HepG2 (cell line): ENCODE measurements around the gene RAC3. TPM values are rescaled to one million over a fixed set of nuclear protein-coding genes. Genes with fewer than 3 reads are reported as not detected.

Experiments
- CREB1 ChIP-seq, 2 experiments: fragments of 450-650 bp in 1 of 2; IDR thresholded peaks; 2 replicates each; pipeline ENCODE4 v1.6.1; 2016 to 2017; ENCODE audit warnings: control low read depth in 1 of 2, mild to moderate bottlenecking in 1 of 2, missing compliant biosample characterization in 1 of 2, missing genetic modification characterization in 1 of 2
- ESRRA ChIP-seq: sonication (generic); formaldehyde crosslinking; IDR thresholded peaks from 2 replicates; pipeline ENCODE4 v1.5.1; 2020; ENCODE audit warnings: mild to moderate bottlenecking, low read depth, missing genetic modification reagents
- JUNB ChIP-seq: sonication (generic); formaldehyde crosslinking; IDR thresholded peaks from 2 replicates; pipeline ENCODE4 v1.8.0; 2022; ENCODE audit warnings: missing genetic modification reagents, mild to moderate bottlenecking, borderline replicate concordance
- KDM5B ChIP-seq: sonication (generic); formaldehyde crosslinking; IDR thresholded peaks from 2 replicates; pipeline ENCODE4 v1.4.0; 2020; ENCODE audit warnings: missing genetic modification reagents, mild to moderate bottlenecking, borderline replicate concordance
- MLLT10 ChIP-seq: sonication (generic); formaldehyde crosslinking; IDR thresholded peaks from 2 replicates; pipeline ENCODE4 v1.4.0; 2020; ENCODE audit warnings: missing genetic modification reagents
- MTA3 ChIP-seq: sonication (generic); formaldehyde crosslinking; IDR thresholded peaks from 2 replicates; pipeline ENCODE4 v1.4.0; 2020; ENCODE audit warnings: missing genetic modification reagents
- NR2F1 ChIP-seq, 2 experiments: fragments of 450-650 bp in 1 of 2; formaldehyde crosslinking in 1 of 2; IDR thresholded peaks; 2 replicates each; pipeline versions ENCODE4 v1.5.0 to v1.6.1; 2016 to 2020; ENCODE audit warnings: mild to moderate bottlenecking in 1 of 2, missing compliant biosample characterization in 1 of 2, missing genetic modification reagents in 1 of 2, moderate library complexity in 1 of 2
- PAX8 ChIP-seq: sonication (generic); formaldehyde crosslinking; IDR thresholded peaks from 2 replicates; pipeline ENCODE4 v1.8.0; 2022; ENCODE audit warnings: mild to moderate bottlenecking, missing genetic modification reagents, borderline replicate concordance
- RBM39 ChIP-seq: fragments of 200-400 bp; formaldehyde crosslinking; IDR thresholded peaks from one replicate; pipeline ENCODE4 v1.6.1; 2018; ENCODE audit warnings: antibody characterized with exemption, mild to moderate bottlenecking, low read depth, low read length; ENCODE audit not compliant: poor library complexity, severe bottlenecking
- SATB2 ChIP-seq: sonication (generic); formaldehyde crosslinking; IDR thresholded peaks from 2 replicates; pipeline ENCODE4 v1.5.0; 2020; ENCODE audit warnings: missing genetic modification reagents
- TBL1XR1 ChIP-seq: fragments of 150-350 bp; IDR thresholded peaks from 2 replicates; pipeline ENCODE4 v1.6.1; 2014; ENCODE audit warnings: borderline replicate concordance, low read length; ENCODE audit not compliant: partially characterized antibody
- TEAD3 ChIP-seq: optimal IDR thresholded peaks from 2 replicates; pipeline ENCODE3; 2016; ENCODE audit warnings: borderline replicate concordance
- ZFP36L2 ChIP-seq: sonication (generic); formaldehyde crosslinking; IDR thresholded peaks from 2 replicates; pipeline ENCODE4 v1.4.0; 2020; ENCODE audit warnings: missing genetic modification reagents
- ZNF10 ChIP-seq: sonication (generic); formaldehyde crosslinking; IDR thresholded peaks from 2 replicates; pipeline ENCODE4 v1.4.0; 2020; ENCODE audit warnings: mild to moderate bottlenecking, low read depth, missing genetic modification reagents, borderline replicate concordance
- ZNF264 ChIP-seq: sonication (generic); formaldehyde crosslinking; IDR thresholded peaks from 2 replicates; pipeline ENCODE4 v1.4.0; 2020; ENCODE audit warnings: missing genetic modification reagents
- ZNF557 ChIP-seq: sonication (generic); formaldehyde crosslinking; IDR thresholded peaks from 2 replicates; pipeline ENCODE4 v1.4.0; 2020; ENCODE audit warnings: missing genetic modification reagents
- ZNF766 ChIP-seq: sonication (generic); formaldehyde crosslinking; IDR thresholded peaks from 2 replicates; pipeline ENCODE4 v1.5.0; 2020; ENCODE audit warnings: missing genetic modification reagents, borderline replicate concordance
- ZNF775 ChIP-seq: sonication (generic); formaldehyde crosslinking; IDR thresholded peaks from 2 replicates; pipeline ENCODE4 v1.4.0; 2020; ENCODE audit warnings: missing genetic modification reagents, mild to moderate bottlenecking, moderate library complexity, borderline replicate concordance
- polyA plus RNA-seq, 8 experiments: library from polyadenylated mRNA; depleted of rRNA in 3 of 8; stranded (reverse) in 7 of 8; unstranded in 1 of 8; fragments of >200 nt; fragmentation: Illumina TruSeq in 4 of 8; extraction: Trizol in 4 of 8; gene quantifications; 2 replicates each; pipeline versions ENCODE4 v1.2.1 to v1.2.3, GENCODE V29; 2011 to 2016; ENCODE audit warnings: low read depth in 4 of 8, missing spikeins in 1 of 8, mixed read lengths in 1 of 8; ENCODE audit not compliant: insufficient read depth in 1 of 8
- total RNA-seq, 5 experiments: library from RNA; depleted of rRNA; stranded (reverse); fragments of >200 nt; fragmentation: Illumina TruSeq; extraction: Trizol; gene quantifications; 2 replicates each; pipeline ENCODE4 v1.2.3, GENCODE V29; 2016; ENCODE audit warnings: low read depth in 1 of 5
- TF ChIP-seq, protein P1 (sequence below): sonication (generic); formaldehyde crosslinking; IDR thresholded peaks from 2 replicates; pipeline ENCODE4 v1.5.0; 2020; ENCODE audit warnings: mild to moderate bottlenecking, missing genetic modification reagents, moderate library complexity
- TF ChIP-seq, protein P2 (sequence below): sonication (generic); formaldehyde crosslinking; conservative IDR thresholded peaks from 2 replicates; pipeline ENCODE4 v1.4.0; 2020; ENCODE audit warnings: missing genetic modification reagents
- TF ChIP-seq, protein P3 (sequence below): sonication (generic); formaldehyde crosslinking; IDR thresholded peaks from 2 replicates; pipeline ENCODE4 v1.8.0; 2023; ENCODE audit warnings: mild to moderate bottlenecking, missing genetic modification reagents
- TF ChIP-seq, protein P4 (sequence below): sonication (generic); formaldehyde crosslinking; IDR thresholded peaks from 2 replicates; pipeline ENCODE4 v1.9.0; 2021; ENCODE audit warnings: missing genetic modification reagents, borderline replicate concordance

The RAC3 gene
- total and polyA plus RNA-seq, 2 of the 13 experiments (the other 11 are each of a cell fraction or from before 2014, with no cell fraction given): 10.5 to 21.3 TPM

DNA sequence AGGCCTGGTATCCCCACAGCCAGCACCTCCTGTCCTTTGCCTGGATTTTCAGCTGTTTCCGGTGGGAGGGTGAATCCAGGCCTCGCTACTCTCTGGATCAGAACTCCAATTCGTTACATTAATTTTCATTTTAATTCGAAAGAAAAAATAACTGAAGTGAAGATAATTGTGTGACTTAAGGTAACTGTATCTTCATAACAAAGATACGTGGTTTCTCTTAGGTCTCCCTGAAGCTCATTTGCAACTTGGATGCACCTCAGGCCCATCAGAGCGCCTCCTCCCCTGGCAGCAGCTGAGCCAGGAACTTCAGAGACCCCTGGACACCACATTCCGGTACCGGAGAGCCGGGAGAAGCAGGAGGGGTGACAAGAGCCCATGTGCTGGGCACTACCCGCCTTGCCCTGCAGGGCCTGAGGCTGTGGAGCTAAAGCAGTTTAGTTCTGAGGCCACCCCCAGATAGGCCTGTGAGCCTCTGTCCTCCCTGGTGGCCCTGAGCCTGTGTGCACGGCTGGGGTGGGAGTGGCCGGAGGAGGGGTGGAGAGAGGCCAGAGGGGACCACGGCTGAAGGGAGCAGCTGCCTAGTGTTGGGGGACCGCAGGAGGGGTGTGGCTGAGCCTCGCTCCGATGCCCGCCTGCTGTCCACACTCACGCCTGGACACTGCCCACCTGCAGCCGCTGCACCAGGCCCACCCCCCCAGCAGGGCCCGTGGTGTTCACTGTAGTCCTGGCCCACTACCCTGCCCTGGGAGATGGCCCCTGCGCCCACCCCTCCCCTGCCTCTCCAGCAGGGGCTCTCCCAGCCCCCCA lies 45.5 kb downstream of the RAC3 start (continued):
- TF ChIP-seq NR2F1 (CRISPR knock-in tag; IDR thresholded peaks at IDR 0.05) (no peak; a peak in 1 of 4 replicates), JUNB (CRISPR knock-in tag) (no peak), ZNF264 (no peak), ZNF766 (peak; percentile 29; the same call in 1 of the 2 replicates), KDM5B (peak; percentile 7; the same call in 1 of the 2 replicates), MTA3 (no peak), ZNF775 (CRISPR knock-in tag) (no peak), PAX8 (CRISPR knock-in tag) (no peak), CREB1 (IDR thresholded peaks at IDR 0.05) (no peak), CREB1 (CRISPR knock-in tag; IDR thresholded peaks at IDR 0.05) (no peak), TEAD3 (no peak), MLLT10 (no peak), SATB2 (no peak), RBM39 (peak; percentile 31), ZFP36L2 (CRISPR knock-in tag) (no peak), ZNF557 (CRISPR knock-in tag) (no peak), ZNF10 (CRISPR knock-in tag) (no peak), ESRRA (CRISPR knock-in tag) (no peak; the same call in 1 of the 2 replicates), TBL1XR1 (no peak)
- TF ChIP-seq, protein P1, sequence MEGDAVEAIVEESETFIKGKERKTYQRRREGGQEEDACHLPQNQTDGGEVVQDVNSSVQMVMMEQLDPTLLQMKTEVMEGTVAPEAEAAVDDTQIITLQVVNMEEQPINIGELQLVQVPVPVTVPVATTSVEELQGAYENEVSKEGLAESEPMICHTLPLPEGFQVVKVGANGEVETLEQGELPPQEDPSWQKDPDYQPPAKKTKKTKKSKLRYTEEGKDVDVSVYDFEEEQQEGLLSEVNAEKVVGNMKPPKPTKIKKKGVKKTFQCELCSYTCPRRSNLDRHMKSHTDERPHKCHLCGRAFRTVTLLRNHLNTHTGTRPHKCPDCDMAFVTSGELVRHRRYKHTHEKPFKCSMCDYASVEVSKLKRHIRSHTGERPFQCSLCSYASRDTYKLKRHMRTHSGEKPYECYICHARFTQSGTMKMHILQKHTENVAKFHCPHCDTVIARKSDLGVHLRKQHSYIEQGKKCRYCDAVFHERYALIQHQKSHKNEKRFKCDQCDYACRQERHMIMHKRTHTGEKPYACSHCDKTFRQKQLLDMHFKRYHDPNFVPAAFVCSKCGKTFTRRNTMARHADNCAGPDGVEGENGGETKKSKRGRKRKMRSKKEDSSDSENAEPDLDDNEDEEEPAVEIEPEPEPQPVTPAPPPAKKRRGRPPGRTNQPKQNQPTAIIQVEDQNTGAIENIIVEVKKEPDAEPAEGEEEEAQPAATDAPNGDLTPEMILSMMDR (CRISPR knock-in tag): no peak
- TF ChIP-seq, protein P2, sequence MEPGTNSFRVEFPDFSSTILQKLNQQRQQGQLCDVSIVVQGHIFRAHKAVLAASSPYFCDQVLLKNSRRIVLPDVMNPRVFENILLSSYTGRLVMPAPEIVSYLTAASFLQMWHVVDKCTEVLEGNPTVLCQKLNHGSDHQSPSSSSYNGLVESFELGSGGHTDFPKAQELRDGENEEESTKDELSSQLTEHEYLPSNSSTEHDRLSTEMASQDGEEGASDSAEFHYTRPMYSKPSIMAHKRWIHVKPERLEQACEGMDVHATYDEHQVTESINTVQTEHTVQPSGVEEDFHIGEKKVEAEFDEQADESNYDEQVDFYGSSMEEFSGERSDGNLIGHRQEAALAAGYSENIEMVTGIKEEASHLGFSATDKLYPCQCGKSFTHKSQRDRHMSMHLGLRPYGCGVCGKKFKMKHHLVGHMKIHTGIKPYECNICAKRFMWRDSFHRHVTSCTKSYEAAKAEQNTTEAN (CRISPR knock-in tag): no peak
- TF ChIP-seq, protein P3, sequence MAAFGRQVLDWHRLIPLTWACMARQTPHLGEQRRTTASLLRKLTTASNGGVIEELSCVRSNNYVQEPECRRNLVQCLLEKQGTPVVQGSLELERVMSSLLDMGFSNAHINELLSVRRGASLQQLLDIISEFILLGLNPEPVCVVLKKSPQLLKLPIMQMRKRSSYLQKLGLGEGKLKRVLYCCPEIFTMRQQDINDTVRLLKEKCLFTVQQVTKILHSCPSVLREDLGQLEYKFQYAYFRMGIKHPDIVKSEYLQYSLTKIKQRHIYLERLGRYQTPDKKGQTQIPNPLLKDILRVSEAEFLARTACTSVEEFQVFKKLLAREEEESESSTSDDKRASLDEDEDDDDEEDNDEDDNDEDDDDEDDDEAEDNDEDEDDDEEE (CRISPR knock-in tag): no peak
- TF ChIP-seq, protein P4, sequence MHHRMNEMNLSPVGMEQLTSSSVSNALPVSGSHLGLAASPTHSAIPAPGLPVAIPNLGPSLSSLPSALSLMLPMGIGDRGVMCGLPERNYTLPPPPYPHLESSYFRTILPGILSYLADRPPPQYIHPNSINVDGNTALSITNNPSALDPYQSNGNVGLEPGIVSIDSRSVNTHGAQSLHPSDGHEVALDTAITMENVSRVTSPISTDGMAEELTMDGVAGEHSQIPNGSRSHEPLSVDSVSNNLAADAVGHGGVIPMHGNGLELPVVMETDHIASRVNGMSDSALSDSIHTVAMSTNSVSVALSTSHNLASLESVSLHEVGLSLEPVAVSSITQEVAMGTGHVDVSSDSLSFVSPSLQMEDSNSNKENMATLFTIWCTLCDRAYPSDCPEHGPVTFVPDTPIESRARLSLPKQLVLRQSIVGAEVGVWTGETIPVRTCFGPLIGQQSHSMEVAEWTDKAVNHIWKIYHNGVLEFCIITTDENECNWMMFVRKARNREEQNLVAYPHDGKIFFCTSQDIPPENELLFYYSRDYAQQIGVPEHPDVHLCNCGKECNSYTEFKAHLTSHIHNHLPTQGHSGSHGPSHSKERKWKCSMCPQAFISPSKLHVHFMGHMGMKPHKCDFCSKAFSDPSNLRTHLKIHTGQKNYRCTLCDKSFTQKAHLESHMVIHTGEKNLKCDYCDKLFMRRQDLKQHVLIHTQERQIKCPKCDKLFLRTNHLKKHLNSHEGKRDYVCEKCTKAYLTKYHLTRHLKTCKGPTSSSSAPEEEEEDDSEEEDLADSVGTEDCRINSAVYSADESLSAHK: no peak
